ENCODE results near the gene SHROOM3. TPM values are rescaled to one million over a fixed set of nuclear protein-coding genes. Genes with fewer than 3 reads are reported as not detected.
A peak's percentile ranks its signal among the peaks of the same experiment; 100 is the strongest.

SHROOM3 gene
- total and polyA plus RNA-seq, 2 of the 13 experiments (the other 11 are each of a cell fraction or from before 2014, with no cell fraction given) = 0.01 TPM; not detected in 1

GRCh38 chr4:76429636-76430035 lies 5.4 kb upstream of the SHROOM3 start:
- ATAC-seq (no peak), FAIRE-seq (no peak)

More at GRCh38 chr4:76429636-76430035, 5.4 kb upstream of the SHROOM3 start:
- H3K36me3 ChIP-seq (replicated peaks in 1 of 2; ENCODE audit: control insufficient read depth in 1 of 2, insufficient read depth in 2 of 2, low read length in 2 of 2) = no peaks in the 10 kb centered on the region
- WGBS (ENCODE audit: low lambda C conversion rate) = 73% methylated on average over 1 of the region's 1 CpG
- POLR2A ChIA-PET = no interaction called here
- H3K27ac ChIP-seq (ENCODE audit: extremely low read length, insufficient read depth, low read length) = no peak overlapping the region
- no peaks in the 10 kb centered on the region for H3K79me2 ChIP-seq (ENCODE audit: insufficient read depth, low read length)
- no peaks in the 10 kb centered on the region for H3K27me3 ChIP-seq (ENCODE audit: control insufficient read depth in 1 of 2, insufficient read depth in 2 of 2, low read length in 2 of 2)
- H3K9me3 ChIP-seq (ENCODE audit: low read length) = no peaks in the 10 kb centered on the region
- no TSS peak for BruUV-seq (replicated peaks)
- H3K4me2 ChIP-seq (ENCODE audit: low read depth, low read length) = no peak overlapping the region
- no peak overlapping the region for H2AFZ ChIP-seq (ENCODE audit: low read length)
- in situ Hi-C loops (cut with HindIII; ENCODE audit: extremely low pct_ligation_motif_present, low pct_unique_long_range_greater_than_20kb) = loop anchor here (5.0 kb wide), 2 partner anchors 78 to 328 kb away; no protein-coding TSS in a partner anchor
- H3K9ac ChIP-seq (ENCODE audit: insufficient read depth, low read depth, low read length) = no peak overlapping the region
- TF ChIP-seq ZNF251 (CRISPR knock-in tag; IDR thresholded peaks at IDR 0.05) (no peak), ZEB1 (IDR thresholded peaks at IDR 0.05; ENCODE audit: insufficient replicate concordance, low read depth) (no peak), FUBP1 (CRISPR knock-in tag; IDR thresholded peaks at IDR 0.05; ENCODE audit: borderline replicate concordance) (no peak), MAFK (conservative IDR thresholded peaks at IDR 0.05 in 1 of 2, IDR thresholded peaks at IDR 0.05 in 1 of 2; ENCODE audit: low read length in 2 of 2) (peak in 1 of 2 experiments; percentile 44; a peak in 2 of 4 replicates), LBX2 (CRISPR knock-in tag; IDR thresholded peaks at IDR 0.05; ENCODE audit: borderline replicate concordance) (no peak), ZNF569 (CRISPR knock-in tag; IDR thresholded peaks at IDR 0.05; ENCODE audit: borderline replicate concordance) (no peak), GMEB2 (CRISPR knock-in tag; IDR thresholded peaks at IDR 0.05; ENCODE audit: low read depth) (no peak)
- DNase-seq (ENCODE audit: low spot score) = no peak
- H4K20me1 ChIP-seq (ENCODE audit: insufficient read depth, low read length) = no peaks in the 10 kb centered on the region
- CTCF ChIA-PET (ENCODE audit: low intra/inter-chr PET ratio, low total read pairs) = interaction anchor here (2.1 kb wide), 1 partner anchor 75 kb away, joined by 19 read pairs; no protein-coding TSS in a partner anchor
- no peak overlapping the region for H3K4me3 ChIP-seq (replicated peaks in 1 of 3; ENCODE audit: insufficient read depth in 1 of 3, low read depth in 2 of 3, low read length in 3 of 3)
- intact Hi-C loops (cut with micrococcal nuclease; ENCODE audit: unreplicated experiment) = loop anchor here (1.0 to 5.0 kb wide), 3 partner anchors 76 to 613 kb away; no protein-coding TSS in a partner anchor
- H3K4me1 ChIP-seq (ENCODE audit: insufficient read depth, low read length) = peaks cover 6% of the 10 kb centered on the region; the same call in 1 of the 2 replicates

Data from HepG2 (cell line).